HepG2 (cell line): ENCODE data around the gene CRY1. TPM values are rescaled to one million over a fixed set of nuclear protein-coding genes. Genes with fewer than 3 reads are reported as not detected.

Source experiments
- ATAC-seq: fragments of 200-7000 bp; cut with Tn5 transposase; 3 replicates; pipeline ENCODE4 v1.9.1; 2020; ENCODE audit warnings: mild to moderate bottlenecking, moderate library complexity
- BruUV-seq: library from RNA; stranded (reverse); fragments of 400-500 nt; replicated peaks from 2 replicates; lab custom pipeline; 2021; lab: Mats Ljungman, UMichigan
- CTCF ChIA-PET: fragments of 300-600 bp; formaldehyde crosslinking; extraction: SDS; loops from one replicate; lab custom pipeline; 2021; ENCODE audit warnings: low total read pairs, inconsistent platforms, low intra/inter-chr PET ratio; lab: Yijun Ruan, JAX
- POLR2A ChIA-PET: fragments of 350-600 bp; sonication (Branson Sonifier 250); formaldehyde crosslinking; loops from one replicate; lab custom pipeline; 2020; ENCODE audit warnings: antibody characterized with exemption, inconsistent platforms; lab: Yijun Ruan, JAX
- DNase-seq: peaks from one replicate; pipeline ENCODE4 v3.0.0-alpha.2; 2015; ENCODE audit warnings: low spot score
- FAIRE-seq: peaks from 3 replicates; lab custom pipeline; 2011; peaks lifted over from hg19 to GRCh38; lab: Jason Lieb, UNC
- H2AFZ ChIP-seq: one replicate; pipeline ENCODE4 v1.6.1; 2011; ENCODE audit warnings: low read length, inconsistent platforms
- H3K27ac ChIP-seq: fragments of 300-600 bp; 3 replicates; pipeline ENCODE4 v1.8.0; 2011; ENCODE audit warnings: mixed run types, mild to moderate bottlenecking, mixed read lengths, low read length, inconsistent platforms; ENCODE audit not compliant: insufficient read depth; ENCODE audit errors: extremely low read length
- H3K27me3 ChIP-seq, 2 experiments: fragments of 200-600 bp in 1 of 2; 2 replicates in 1 of 2; 3 replicates in 1 of 2; pipeline versions ENCODE4 v1.6.0 to v1.8.0; 2011; ENCODE audit warnings: low read length in 2 of 2, mild to moderate bottlenecking in 2 of 2, moderate library complexity in 2 of 2, inconsistent platforms in 1 of 2; ENCODE audit not compliant: insufficient read depth in 2 of 2, control insufficient read depth in 1 of 2
- H3K36me3 ChIP-seq, 2 experiments: fragments of 200-600 bp in 1 of 2; replicated peaks in 1 of 2; 2 replicates in 1 of 2; 3 replicates in 1 of 2; pipeline versions ENCODE4 v1.5.1 to v1.8.0; 2011; ENCODE audit warnings: low read length in 2 of 2, inconsistent platforms in 1 of 2; ENCODE audit not compliant: insufficient read depth in 2 of 2, control insufficient read depth in 1 of 2
- H3K4me1 ChIP-seq: 2 replicates; pipeline ENCODE4 v1.5.1; 2012; ENCODE audit warnings: low read length, inconsistent platforms; ENCODE audit not compliant: insufficient read depth
- H3K4me2 ChIP-seq: 2 replicates; pipeline ENCODE4 v1.6.0; 2011; ENCODE audit warnings: low read depth, low read length, inconsistent platforms
- H3K4me3 ChIP-seq, 3 experiments: fragments of 200-600 bp in 1 of 3; sonication (generic), shearing (Covaris generic) in 1 of 3; replicated peaks in 1 of 3; 2 replicates each; pipeline ENCODE4 v1.5.1; 2011 to 2016; ENCODE audit warnings: low read length in 3 of 3, inconsistent platforms in 2 of 3, low read depth in 2 of 3, mild to moderate bottlenecking in 2 of 3, control low read depth in 1 of 3, mixed read lengths in 1 of 3; ENCODE audit not compliant: insufficient read depth in 1 of 3
- H3K79me2 ChIP-seq: one replicate; pipeline ENCODE4 v1.6.1; 2011; ENCODE audit warnings: low read length, inconsistent platforms; ENCODE audit not compliant: insufficient read depth
- H3K9ac ChIP-seq: 2 replicates; pipeline ENCODE4 v1.6.0; 2011; ENCODE audit warnings: mild to moderate bottlenecking, low read depth, low read length, inconsistent platforms; ENCODE audit not compliant: insufficient read depth
- H3K9me3 ChIP-seq: 2 replicates; pipeline ENCODE4 v1.5.1; 2012; ENCODE audit warnings: mild to moderate bottlenecking, low read length
- H4K20me1 ChIP-seq: 2 replicates; pipeline ENCODE4 v1.6.0; 2011; ENCODE audit warnings: inconsistent platforms, mild to moderate bottlenecking, low read length, moderate library complexity; ENCODE audit not compliant: insufficient read depth
- HDAC1 ChIP-seq: sonication (generic); formaldehyde crosslinking; IDR thresholded peaks from 2 replicates; pipeline ENCODE4 v1.5.1; 2020; ENCODE audit warnings: mild to moderate bottlenecking, missing genetic modification reagents
- HMG20A ChIP-seq: IDR thresholded peaks from 2 replicates; pipeline ENCODE4 v1.6.1; 2016; ENCODE audit warnings: borderline replicate concordance
- NFKBIZ ChIP-seq: IDR thresholded peaks from 2 replicates; pipeline ENCODE4 v1.6.1; 2018; ENCODE audit warnings: missing genetic modification reagents, missing compliant biosample characterization
- SP1 ChIP-seq, 2 experiments: fragments of 450-650 bp in 1 of 2; sonication (generic) in 1 of 2; formaldehyde crosslinking in 1 of 2; IDR thresholded peaks; 2 replicates each; pipeline versions ENCODE4 v1.4.0 to v1.6.1; 2016 to 2020; ENCODE audit warnings: missing genetic modification reagents in 1 of 2
- ZKSCAN5 ChIP-seq: sonication (generic); formaldehyde crosslinking; IDR thresholded peaks from 2 replicates; pipeline ENCODE4 v1.5.1; 2020; ENCODE audit warnings: mild to moderate bottlenecking, missing genetic modification reagents
- ZNF792 ChIP-seq: IDR thresholded peaks from 2 replicates; pipeline ENCODE4 v1.6.1; 2016
- WGBS: methylation state at CpG from one replicate; pipeline ENCODE4 v1.1.6; 2017; ENCODE audit warnings: low lambda C conversion rate; 5-methylcytosine and 5-hydroxymethylcytosine counted together
- in situ Hi-C: cut with HindIII; loops from 2 replicates; pipeline ENCODE4 v1.10.0; 2017; ENCODE audit warnings: low pct_unique_long_range_greater_than_20kb; ENCODE audit not compliant: extremely low pct_ligation_motif_present
- intact Hi-C: fragments of 100-400 bp; cut with micrococcal nuclease; formaldehyde crosslinking; loops from one replicate; pipeline ENCODE4 v1.10.0; 2022; ENCODE audit not compliant: unreplicated experiment
- polyA plus RNA-seq, 8 experiments: library from polyadenylated mRNA; depleted of rRNA in 3 of 8; stranded (reverse) in 7 of 8; unstranded in 1 of 8; fragments of >200 nt; fragmentation: Illumina TruSeq in 4 of 8; extraction: Trizol in 4 of 8; gene quantifications; 2 replicates each; pipeline versions ENCODE4 v1.2.1 to v1.2.3, GENCODE V29; 2011 to 2016; ENCODE audit warnings: low read depth in 4 of 8, missing spikeins in 1 of 8, mixed read lengths in 1 of 8; ENCODE audit not compliant: insufficient read depth in 1 of 8
- total RNA-seq, 5 experiments: library from RNA; depleted of rRNA; stranded (reverse); fragments of >200 nt; fragmentation: Illumina TruSeq; extraction: Trizol; gene quantifications; 2 replicates each; pipeline ENCODE4 v1.2.3, GENCODE V29; 2016; ENCODE audit warnings: low read depth in 1 of 5
- TF ChIP-seq, protein P1 (sequence below): sonication (generic); formaldehyde crosslinking; IDR thresholded peaks from 2 replicates; pipeline ENCODE4 v1.4.0; 2020; ENCODE audit warnings: missing genetic modification reagents, mild to moderate bottlenecking, borderline replicate concordance
- TF ChIP-seq, protein P2 (sequence below): sonication (generic); formaldehyde crosslinking; IDR thresholded peaks from 2 replicates; pipeline ENCODE4 v1.5.0; 2020; ENCODE audit warnings: mild to moderate bottlenecking, missing genetic modification reagents
- TF ChIP-seq, protein P3 (sequence below): sonication (generic); formaldehyde crosslinking; IDR thresholded peaks from 2 replicates; pipeline ENCODE4 v1.4.0; 2020; ENCODE audit warnings: missing genetic modification reagents, borderline replicate concordance

The CRY1 gene
- total and polyA plus RNA-seq, 2 of the 13 experiments (the other 11 are each of a cell fraction or from before 2014, with no cell fraction given): 11.4 to 13.9 TPM

DNA sequence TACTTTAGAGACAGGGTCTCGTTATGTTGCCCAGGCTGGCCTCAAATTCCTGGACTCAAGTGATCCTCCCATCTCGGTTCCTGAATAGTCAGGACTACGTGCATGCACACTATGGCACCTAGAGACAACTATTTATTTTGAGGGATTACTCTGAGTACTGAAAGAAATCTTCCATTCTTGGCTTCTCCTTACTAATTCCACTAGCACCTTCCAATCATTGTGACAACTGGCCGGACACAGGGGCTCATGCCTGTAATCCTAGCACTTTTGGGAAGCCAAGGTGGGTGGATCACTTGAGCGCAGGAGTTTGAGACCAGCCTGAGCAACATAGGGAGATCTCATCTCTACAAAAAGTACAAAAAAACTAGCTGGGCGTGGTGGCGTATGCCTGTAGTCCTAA, 64.3 kb downstream of the CRY1 start:
- H2AFZ ChIP-seq: no peak overlapping the region
- ATAC-seq (no peak), FAIRE-seq (no peak), DNase-seq (no peak)
- peaks cover 22% of the 10 kb centered on the region for H3K4me1 ChIP-seq
- H3K27ac ChIP-seq: no peak overlapping the region
- H3K4me3 ChIP-seq: no peak overlapping the region
- H3K4me2 ChIP-seq: no peak overlapping the region
- no peaks in the 10 kb centered on the region for H3K9me3 ChIP-seq
- ChIA-PET POLR2A (no interaction called here), CTCF (no interaction called here)
- WGBS: 92% methylated on average over 7 of the region's 7 CpGs
- no peaks in the 10 kb centered on the region for H3K27me3 ChIP-seq
- no peaks in the 10 kb centered on the region for H3K36me3 ChIP-seq
- H4K20me1 ChIP-seq: no peaks in the 10 kb centered on the region
- H3K79me2 ChIP-seq: peaks cover 7% of the 10 kb centered on the region
- intact Hi-C loops (no loop called here), in situ Hi-C loops (no loop called here)
- no TSS peak for BruUV-seq
- TF ChIP-seq, protein P1, sequence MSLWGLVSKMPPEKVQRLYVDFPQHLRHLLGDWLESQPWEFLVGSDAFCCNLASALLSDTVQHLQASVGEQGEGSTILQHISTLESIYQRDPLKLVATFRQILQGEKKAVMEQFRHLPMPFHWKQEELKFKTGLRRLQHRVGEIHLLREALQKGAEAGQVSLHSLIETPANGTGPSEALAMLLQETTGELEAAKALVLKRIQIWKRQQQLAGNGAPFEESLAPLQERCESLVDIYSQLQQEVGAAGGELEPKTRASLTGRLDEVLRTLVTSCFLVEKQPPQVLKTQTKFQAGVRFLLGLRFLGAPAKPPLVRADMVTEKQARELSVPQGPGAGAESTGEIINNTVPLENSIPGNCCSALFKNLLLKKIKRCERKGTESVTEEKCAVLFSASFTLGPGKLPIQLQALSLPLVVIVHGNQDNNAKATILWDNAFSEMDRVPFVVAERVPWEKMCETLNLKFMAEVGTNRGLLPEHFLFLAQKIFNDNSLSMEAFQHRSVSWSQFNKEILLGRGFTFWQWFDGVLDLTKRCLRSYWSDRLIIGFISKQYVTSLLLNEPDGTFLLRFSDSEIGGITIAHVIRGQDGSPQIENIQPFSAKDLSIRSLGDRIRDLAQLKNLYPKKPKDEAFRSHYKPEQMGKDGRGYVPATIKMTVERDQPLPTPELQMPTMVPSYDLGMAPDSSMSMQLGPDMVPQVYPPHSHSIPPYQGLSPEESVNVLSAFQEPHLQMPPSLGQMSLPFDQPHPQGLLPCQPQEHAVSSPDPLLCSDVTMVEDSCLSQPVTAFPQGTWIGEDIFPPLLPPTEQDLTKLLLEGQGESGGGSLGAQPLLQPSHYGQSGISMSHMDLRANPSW: no peak
- TF ChIP-seq SP1 (IDR thresholded peaks at IDR 0.05) (no peak), SP1 (CRISPR knock-in tag; IDR thresholded peaks at IDR 0.05) (no peak), ZNF792 (CRISPR knock-in tag) (no peak), ZKSCAN5 (CRISPR knock-in tag) (no peak), HDAC1 (CRISPR knock-in tag) (no peak), NFKBIZ (CRISPR knock-in tag) (no peak), HMG20A (CRISPR knock-in tag) (no peak)
- TF ChIP-seq, protein P2, sequence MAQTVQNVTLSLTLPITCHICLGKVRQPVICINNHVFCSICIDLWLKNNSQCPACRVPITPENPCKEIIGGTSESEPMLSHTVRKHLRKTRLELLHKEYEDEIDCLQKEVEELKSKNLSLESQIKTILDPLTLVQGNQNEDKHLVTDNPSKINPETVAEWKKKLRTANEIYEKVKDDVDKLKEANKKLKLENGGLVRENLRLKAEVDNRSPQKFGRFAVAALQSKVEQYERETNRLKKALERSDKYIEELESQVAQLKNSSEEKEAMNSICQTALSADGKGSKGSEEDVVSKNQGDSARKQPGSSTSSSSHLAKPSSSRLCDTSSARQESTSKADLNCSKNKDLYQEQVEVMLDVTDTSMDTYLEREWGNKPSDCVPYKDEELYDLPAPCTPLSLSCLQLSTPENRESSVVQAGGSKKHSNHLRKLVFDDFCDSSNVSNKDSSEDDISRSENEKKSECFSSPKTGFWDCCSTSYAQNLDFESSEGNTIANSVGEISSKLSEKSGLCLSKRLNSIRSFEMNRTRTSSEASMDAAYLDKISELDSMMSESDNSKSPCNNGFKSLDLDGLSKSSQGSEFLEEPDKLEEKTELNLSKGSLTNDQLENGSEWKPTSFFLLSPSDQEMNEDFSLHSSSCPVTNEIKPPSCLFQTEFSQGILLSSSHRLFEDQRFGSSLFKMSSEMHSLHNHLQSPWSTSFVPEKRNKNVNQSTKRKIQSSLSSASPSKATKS (CRISPR knock-in tag): no peak
- TF ChIP-seq, protein P3, sequence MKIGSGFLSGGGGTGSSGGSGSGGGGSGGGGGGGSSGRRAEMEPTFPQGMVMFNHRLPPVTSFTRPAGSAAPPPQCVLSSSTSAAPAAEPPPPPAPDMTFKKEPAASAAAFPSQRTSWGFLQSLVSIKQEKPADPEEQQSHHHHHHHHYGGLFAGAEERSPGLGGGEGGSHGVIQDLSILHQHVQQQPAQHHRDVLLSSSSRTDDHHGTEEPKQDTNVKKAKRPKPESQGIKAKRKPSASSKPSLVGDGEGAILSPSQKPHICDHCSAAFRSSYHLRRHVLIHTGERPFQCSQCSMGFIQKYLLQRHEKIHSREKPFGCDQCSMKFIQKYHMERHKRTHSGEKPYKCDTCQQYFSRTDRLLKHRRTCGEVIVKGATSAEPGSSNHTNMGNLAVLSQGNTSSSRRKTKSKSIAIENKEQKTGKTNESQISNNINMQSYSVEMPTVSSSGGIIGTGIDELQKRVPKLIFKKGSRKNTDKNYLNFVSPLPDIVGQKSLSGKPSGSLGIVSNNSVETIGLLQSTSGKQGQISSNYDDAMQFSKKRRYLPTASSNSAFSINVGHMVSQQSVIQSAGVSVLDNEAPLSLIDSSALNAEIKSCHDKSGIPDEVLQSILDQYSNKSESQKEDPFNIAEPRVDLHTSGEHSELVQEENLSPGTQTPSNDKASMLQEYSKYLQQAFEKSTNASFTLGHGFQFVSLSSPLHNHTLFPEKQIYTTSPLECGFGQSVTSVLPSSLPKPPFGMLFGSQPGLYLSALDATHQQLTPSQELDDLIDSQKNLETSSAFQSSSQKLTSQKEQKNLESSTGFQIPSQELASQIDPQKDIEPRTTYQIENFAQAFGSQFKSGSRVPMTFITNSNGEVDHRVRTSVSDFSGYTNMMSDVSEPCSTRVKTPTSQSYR (CRISPR knock-in tag): no peak
- H3K9ac ChIP-seq: no peak overlapping the region
